ENCODE measurements around the gene SBF1. TPM values are rescaled to one million over a fixed set of nuclear protein-coding genes. Genes with fewer than 3 reads are reported as not detected.

The SBF1 gene
- total RNA-seq, 1 experiment from 2014 or later = 82.1 TPM

DNA sequence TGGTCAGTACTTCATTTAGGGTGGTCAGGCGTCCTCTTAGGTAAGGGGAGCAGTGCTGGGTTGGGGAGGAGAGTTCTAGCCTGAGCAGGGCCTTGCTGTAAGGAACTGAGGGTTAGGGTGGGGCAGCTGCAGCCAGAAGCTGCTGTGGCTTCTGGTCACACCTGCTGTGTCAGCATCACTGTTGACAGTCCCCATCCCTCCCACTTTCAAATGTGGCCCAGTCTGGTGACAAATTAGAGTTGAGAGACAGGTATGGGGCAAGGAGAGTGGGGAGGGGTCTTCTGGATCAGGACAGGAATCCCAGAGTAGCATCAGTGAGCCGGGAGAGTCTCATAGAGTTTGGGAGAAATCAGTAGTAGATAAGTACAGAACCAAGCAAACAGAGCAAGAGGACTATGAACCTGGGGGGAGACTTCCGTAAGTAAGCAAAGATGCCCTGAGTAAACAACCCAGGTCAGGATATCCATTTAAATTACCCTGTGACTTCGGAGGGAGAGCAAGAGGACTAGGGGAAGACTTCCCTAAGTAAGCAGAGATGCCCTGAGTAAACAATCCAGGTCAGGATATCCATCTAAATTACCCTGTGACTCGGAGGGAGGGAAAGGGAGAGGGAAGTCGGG lies 78.0 kb downstream of the SBF1 start:
- Mint-ChIP-seq H3K4me3 (ENCODE audit: unreplicated experiment) (no peak overlapping the region), H3K9me3 (ENCODE audit: unreplicated experiment) (no peaks in the 10 kb centered on the region), H3K27me3 (ENCODE audit: insufficient read depth, unreplicated experiment) (no peaks in the 10 kb centered on the region), H3K4me1 (ENCODE audit: insufficient read depth, unreplicated experiment) (peaks cover 7% of the 10 kb centered on the region), H3K27ac (ENCODE audit: low read depth, unreplicated experiment) (no peak overlapping the region), H3K36me3 (ENCODE audit: insufficient read depth, unreplicated experiment) (peaks cover 59% of the 10 kb centered on the region)
- CTCF ChIA-PET = no interaction called here
- POLR2A ChIA-PET = no interaction called here
- TF ChIP-seq, protein P1, sequence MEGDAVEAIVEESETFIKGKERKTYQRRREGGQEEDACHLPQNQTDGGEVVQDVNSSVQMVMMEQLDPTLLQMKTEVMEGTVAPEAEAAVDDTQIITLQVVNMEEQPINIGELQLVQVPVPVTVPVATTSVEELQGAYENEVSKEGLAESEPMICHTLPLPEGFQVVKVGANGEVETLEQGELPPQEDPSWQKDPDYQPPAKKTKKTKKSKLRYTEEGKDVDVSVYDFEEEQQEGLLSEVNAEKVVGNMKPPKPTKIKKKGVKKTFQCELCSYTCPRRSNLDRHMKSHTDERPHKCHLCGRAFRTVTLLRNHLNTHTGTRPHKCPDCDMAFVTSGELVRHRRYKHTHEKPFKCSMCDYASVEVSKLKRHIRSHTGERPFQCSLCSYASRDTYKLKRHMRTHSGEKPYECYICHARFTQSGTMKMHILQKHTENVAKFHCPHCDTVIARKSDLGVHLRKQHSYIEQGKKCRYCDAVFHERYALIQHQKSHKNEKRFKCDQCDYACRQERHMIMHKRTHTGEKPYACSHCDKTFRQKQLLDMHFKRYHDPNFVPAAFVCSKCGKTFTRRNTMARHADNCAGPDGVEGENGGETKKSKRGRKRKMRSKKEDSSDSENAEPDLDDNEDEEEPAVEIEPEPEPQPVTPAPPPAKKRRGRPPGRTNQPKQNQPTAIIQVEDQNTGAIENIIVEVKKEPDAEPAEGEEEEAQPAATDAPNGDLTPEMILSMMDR (IDR thresholded peaks at IDR 0.05; ENCODE audit: unreplicated experiment) = no peak
- intact Hi-C loops (cut with micrococcal nuclease) = no loop called here
- no TSS peak for BruUV-seq (replicated peaks)
- no peak for DNase-seq (ENCODE audit: unreplicated experiment)

Other genes with a start within 250 kb of the SBF1 start
- 27.6 and 27.9 TPM in 2 replicates for gene TUBGCP6, start 230.0 kb downstream of the SBF1 start, total RNA-seq (2022)
- 27.5 and 29.2 TPM in 2 replicates for gene HDAC10, start 223.8 kb downstream of the SBF1 start, total RNA-seq (2022)
- 24.9 and 25.0 TPM in 2 replicates for gene MAPK12, start 213.4 kb downstream of the SBF1 start, total RNA-seq (2022)
- gene MAPK11, start 204.7 kb downstream of the SBF1 start, total RNA-seq (2022) = 10.4 and 11.9 TPM in 2 replicates
- 199 and 200 TPM in 2 replicates for gene PLXNB2, start 167.4 kb downstream of the SBF1 start, total RNA-seq (2022)
- 4.0 and 5.5 TPM in 2 replicates for gene DENND6B, start 148.0 kb downstream of the SBF1 start, total RNA-seq (2022)
- gene PPP6R2, start 131.7 kb downstream of the SBF1 start, total RNA-seq (2022) = 28.4 and 30.1 TPM in 2 replicates
- 35.4 and 39.7 TPM in 2 replicates for gene ADM2, start 6.5 kb upstream of the SBF1 start, total RNA-seq (2022)
- 0.63 and 1.6 TPM in 2 replicates for gene MIOX, start 11.8 kb upstream of the SBF1 start, total RNA-seq (2022)
- 49.4 and 50.9 TPM in 2 replicates for gene LMF2, start 32.7 kb upstream of the SBF1 start, total RNA-seq (2022)
- 31.6 and 39.8 TPM in 2 replicates for gene NCAPH2, start 33.2 kb upstream of the SBF1 start, total RNA-seq (2022)
- gene SCO2, start 50.6 kb upstream of the SBF1 start, total RNA-seq (2022) = 2.4 and 5.4 TPM in 2 replicates
- 41.0 and 54.4 TPM in 2 replicates for gene TYMP, start 55.0 kb upstream of the SBF1 start, total RNA-seq (2022)
- gene KLHDC7B, start 70.9 kb upstream of the SBF1 start, total RNA-seq (2022) = 0.98 and 4.1 TPM in 2 replicates
- gene SYCE3, start 87.9 kb upstream of the SBF1 start, total RNA-seq (2022) = 0.82 and 1.2 TPM in 2 replicates
- 52.2 and 57.3 TPM in 2 replicates for gene CPT1B, start 103.4 kb upstream of the SBF1 start, total RNA-seq (2022)
- 51.4 and 60.6 TPM in 2 replicates for gene CHKB, start 107.8 kb upstream of the SBF1 start, total RNA-seq (2022)
- gene MAPK8IP2, start 125.8 kb upstream of the SBF1 start, total RNA-seq (2022) = 1.2 and 2.5 TPM in 2 replicates
- 21.3 and 22.0 TPM in 2 replicates for gene ARSA, start 153.1 kb upstream of the SBF1 start, total RNA-seq (2022)
- gene SHANK3, start 197.8 kb upstream of the SBF1 start, total RNA-seq (2022) = 1.2 and 1.9 TPM in 2 replicates